Measurements from ENCODE around the gene RNF113A. TPM values are rescaled to one million over a fixed set of nuclear protein-coding genes. Genes with fewer than 3 reads are reported as not detected.
"Not testable (repeated sequence)": the region's sequence is repeated elsewhere in the genome, so short reads cannot be mapped to it uniquely, and the experiment has no call there.

The RNF113A gene
- 16.5 and 19.2 TPM in 2 replicates for total RNA-seq (2014; rRNA removed; shearing (Covaris generic))

DNA sequence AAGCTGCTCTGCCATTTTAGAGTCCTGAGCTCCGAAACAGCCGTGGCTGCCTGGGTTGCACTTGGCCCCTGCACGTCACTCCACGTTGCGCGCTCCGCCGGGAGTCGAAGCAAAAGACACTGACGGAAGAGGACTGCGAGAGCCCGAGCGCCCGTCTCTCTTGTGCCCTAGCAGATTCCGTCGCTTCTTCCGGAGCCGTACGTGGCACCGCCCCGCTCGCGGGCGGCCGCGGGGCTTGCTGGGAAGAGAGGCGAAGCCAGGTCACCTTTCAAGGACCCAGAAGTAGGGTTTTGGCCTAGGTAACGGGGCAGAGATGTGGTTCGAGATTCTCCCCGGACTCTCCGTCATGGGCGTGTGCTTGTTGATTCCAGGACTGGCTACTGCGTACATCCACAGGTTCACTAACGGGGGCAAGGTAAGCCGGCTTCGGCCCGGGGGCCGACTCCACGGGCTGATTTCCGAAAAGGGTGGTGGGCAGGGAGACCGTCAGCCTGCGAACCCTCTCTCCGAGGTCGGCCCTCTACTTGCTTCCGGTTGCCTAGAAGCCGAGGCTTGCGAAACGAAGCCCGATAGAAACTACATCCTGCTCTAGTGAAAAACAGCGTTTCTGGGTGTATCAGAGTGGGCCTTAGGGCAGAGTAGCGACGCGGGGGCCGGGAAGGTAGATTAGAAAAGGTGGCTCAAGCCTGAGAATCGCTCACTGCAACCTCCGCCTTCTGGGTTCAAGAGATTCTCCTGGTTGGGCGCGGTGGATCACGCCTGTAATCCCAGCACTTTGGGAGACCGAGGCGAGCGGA, at the start of gene RNF113A, which contains the start of gene NDUFA1:
TSS of gene RNF113A (minus strand) at position 135 of the 797 bp plus-strand sequence. CDS start at position 15, 120 bp downstream.
TSS of gene NDUFA1 (plus strand) at position 234 of the 797 bp plus-strand sequence. CDS start at position 314, 80 bp downstream.
- DNase-seq (ENCODE audit: low spot score): peak; percentile 90

DNA sequence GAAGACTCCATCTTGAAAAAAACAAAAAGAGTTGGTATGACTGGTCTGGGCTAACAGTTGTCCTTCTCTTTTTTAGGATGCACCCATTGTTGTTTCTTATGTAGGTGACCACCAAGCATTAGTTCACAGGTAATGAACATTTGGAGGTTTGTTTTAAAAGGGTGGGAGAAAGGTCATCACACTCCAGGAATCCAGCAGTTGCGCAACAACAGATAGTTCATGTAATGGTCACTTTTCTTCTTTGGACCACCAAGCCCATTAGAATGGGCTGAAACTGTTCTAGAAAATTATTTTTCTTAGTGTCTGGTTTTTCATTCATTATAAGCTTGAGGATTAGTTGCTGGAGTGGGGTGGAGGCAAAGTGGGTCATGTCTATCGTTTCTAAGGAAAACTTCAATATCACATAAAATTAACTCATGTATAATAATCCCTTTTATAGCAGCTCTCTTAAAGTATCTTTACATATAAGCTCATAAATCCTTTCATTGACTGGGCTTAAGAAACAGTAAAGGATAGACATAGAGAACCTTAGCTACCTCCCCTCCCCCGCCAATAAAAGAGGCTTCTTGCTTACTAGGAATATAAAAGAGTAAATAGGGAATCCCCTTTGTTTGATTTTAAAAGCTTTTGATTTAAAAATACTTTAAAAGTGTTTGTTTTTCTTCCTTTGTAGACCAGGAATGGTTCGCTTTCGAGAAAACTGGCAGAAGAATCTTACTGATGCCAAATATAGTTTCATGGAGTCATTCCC, 48.5 kb upstream of the RNF113A start:
- DNase-seq (ENCODE audit: low spot score): no peak

DNA sequence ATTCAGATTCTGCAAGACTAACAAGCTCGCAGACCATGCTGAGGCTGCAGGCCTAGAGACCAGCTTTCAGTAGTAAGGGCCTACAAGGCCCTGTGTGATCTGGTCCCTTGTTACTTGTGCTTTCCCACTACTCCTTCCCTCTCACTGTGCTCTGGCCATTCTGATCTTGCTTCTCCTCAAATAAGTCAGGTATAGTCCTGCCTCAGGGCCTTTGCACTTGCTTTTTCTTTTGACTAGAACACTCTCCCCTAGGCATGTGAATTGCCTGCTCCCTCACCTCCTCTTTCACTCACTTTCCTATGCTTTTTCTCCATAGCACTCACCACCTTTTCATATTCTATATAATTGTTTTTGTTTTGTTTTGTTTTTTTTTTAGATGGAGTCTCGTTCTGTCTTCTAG, 46.3 kb upstream of the RNF113A start:
- DNase-seq (ENCODE audit: low spot score): no peak

GRCh38 chrX:119916310-119916709, 44.8 kb upstream of the RNF113A start:
- no peak for DNase-seq (ENCODE audit: low spot score)

DNA sequence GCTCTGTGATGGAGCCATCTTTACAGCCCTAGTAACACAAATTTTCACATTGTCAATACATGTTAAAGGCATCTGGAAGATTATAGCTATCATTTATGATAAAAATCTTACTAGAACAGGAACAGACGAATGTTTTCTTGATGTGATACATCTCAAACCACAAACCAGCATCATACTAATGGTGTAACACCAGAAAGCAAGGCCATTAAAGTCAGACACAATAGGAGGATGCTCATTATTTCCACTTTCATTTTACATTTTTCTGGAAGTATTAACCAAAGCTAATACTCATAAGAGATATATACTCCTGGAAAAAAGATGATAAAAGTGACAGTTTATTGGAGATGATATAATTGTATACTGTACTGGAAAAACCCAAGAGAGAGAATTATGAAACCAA, 29.4 kb upstream of the RNF113A start:
- no peak for DNase-seq (ENCODE audit: low spot score)

GRCh38 chrX:119899125-119899524, 27.6 kb upstream of the RNF113A start:
- no peak for DNase-seq (ENCODE audit: low spot score)

DNA sequence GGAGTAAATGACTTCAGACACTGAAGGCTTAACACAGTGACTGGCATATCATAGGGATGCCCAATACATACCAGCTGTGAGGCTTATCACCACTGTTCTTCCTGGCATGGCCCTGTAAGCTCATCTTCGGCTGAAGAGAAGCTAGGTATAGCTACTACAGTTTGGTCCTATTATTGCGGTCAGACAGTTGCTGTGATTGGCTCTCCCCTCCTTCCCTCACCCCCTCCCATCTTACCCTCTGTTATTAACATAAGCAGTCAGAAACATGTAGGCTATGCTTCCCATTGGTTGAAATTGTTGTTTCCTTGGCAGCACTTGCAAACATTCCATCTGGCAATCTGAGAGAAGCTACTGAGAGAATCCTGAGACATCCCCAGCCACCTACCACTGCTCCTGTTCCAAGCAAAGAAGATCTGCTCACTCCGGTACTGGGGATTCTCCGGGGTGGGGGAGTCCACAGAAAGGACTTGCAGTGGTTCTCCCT, 24.4 kb upstream of the RNF113A start, which contains the start of gene AKAP14:
TSS of gene AKAP14 (plus strand) at position 51 of the 484 bp plus-strand sequence. CDS start 7,331 bp downstream, outside the sequence.
- no peak for DNase-seq (ENCODE audit: low spot score)

DNA sequence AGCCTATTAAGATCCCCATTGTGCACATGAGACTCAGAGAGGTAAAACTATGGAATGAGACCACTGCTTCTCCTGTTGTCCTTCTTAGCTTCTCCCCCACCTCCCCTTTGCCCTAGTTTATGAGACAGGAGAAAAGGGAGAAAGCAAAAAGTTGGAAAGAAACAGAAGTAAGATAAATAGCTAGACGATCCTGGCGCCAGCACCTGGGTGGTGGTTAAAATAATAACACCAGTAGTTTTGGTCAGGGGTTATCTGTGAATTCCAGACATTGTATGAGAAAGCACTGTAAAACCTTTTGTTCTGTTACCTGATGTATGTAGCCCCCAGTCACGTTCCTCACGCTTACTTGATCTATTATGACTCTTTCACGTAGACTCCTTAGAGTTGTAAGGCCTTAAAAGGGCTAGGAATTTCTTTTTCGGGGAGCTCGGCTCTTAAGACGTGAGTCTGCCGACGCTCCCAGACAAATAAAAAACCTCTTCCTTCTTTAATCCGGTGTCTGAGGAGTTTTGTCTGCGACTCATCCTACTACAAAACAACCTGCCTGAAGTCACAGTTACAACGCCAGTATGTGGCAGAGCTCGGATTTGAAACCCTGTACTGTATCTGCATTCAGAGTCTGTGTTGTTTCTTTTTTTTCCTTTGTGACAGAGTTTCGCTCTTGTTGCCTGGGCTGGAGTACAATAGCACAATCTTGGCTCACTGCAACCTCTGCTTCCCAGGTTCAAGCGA, 20.6 kb upstream of the RNF113A start:
- not testable (repeated sequence) for DNase-seq (ENCODE audit: low spot score)

DNA sequence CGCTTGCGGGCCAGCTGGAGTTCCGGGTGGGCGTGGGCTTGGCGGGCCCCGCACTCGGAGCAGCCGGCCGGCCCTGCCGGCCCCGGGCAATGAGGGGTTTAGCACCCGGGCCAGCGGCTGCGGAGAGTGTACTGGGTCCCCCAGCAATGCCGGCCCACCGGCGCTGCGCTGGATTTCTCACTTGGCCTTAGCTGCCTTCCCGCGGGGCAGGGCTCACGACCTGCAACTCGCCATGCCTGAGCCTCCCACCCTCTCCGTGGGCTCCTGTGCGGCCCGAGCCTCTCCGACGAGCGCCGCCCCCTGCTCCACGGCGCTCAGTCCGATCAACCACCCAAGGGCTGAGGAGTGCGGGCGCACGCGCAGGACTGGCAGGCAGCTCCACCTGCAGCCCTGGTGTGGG, 19.1 kb upstream of the RNF113A start:
- DNase-seq (ENCODE audit: low spot score): not testable (repeated sequence)

DNA sequence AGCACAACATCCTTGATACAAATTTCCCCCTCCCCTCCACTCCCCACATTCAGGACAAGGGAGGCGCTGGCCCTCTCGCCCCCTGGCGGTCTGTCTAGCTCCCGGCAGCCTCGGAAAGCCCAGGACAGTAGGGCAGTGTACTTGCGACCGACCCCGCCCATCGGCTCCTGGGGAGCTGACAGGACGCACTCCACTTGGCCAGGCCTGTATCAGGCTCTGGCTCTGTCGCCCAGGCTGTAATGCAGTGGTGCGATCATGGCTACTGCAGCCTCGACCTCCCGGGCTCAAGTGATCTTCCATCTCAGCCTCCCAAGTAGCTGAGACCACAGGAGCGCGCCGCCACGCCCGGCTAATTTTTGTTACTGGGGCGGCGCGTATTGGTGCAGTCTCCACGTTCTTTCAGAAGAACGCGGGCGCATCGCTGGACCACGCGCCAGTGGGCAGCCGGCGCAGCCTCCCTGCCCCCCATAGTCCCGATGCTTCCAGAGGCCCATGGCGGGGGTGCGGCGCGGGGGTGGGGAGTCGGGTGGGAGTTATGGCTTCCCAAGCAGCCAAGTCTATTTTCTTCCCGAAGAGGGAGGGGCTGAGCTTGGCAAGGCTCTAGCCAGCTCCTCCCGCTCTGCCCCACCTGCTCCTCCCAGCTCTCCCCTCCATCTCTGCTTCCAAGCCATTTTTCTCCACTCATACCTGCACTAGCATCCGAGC, 16.3 kb upstream of the RNF113A start:
- DNase-seq (ENCODE audit: low spot score): peak; percentile 69

GRCh38 chrX:119885554-119886428, 14.3 kb upstream of the RNF113A start:
- DNase-seq (ENCODE audit: low spot score): peak; percentile 23

- DNase-seq (ENCODE audit: low spot score): peak; percentile 72
Observed at GRCh38 chrX:119880552-119881437, 9.3 kb upstream of the RNF113A start.

DNA sequence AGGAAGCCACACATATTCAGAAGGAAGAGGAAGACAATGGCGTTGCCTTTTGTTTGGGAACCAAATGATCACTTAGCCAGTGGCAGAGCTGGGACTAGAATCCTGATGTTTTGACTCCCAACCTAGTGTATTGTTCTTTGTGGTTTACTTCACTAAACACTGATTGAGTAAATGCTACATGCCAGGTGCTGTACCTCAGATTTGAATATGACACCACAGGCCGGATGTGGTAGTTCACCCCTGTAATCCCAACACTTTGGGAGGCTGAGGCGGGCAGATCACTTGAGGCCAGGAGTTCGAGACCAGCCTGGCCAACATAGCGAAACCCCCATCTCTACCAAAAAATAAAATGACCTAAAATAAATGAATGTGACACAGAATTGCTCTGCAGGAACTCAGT, 8.5 kb upstream of the RNF113A start:
- DNase-seq (ENCODE audit: low spot score): no peak

DNA sequence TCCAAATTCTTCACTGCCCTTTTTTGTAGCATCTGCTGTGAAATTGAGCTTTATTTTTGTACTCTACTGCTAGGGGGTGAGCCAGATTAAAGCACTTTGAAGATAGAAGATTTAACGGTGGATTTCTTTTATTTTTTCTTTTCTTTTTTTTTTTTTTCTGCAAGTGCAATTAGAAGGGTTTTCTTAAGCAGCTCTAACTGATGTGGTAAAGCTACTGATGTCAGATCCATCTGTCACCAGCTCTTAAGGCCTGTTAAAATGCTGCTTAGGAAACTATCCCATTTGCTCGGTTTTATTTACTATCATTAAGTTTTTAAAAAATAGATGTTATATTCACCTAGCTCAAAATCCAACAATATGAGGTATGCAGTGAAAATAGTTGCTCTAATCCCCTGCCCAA, 7.2 kb upstream of the RNF113A start:
- DNase-seq (ENCODE audit: low spot score): no peak

DNA sequence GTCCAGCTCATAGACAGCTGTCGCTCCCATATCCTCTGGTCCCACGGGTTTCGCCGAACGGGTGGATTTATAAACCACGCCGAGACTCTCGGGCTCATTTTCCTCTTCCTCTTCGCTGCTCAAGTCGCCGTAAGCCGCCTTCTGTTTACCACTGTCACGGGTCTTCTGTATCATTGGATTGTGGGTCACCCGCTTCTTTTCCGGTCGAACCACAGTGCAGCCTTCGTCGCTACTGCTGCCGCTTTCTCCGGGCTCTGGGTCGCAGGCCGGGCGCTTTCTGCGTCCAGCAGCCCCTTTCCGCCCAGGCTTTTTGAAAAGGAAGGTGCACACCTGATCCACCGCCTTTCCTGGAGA, 311 bp downstream of the RNF113A start:
- DNase-seq (ENCODE audit: low spot score): peak; percentile 31

GRCh38 chrX:119870626-119871131, 854 bp downstream of the RNF113A start:
- DNase-seq (ENCODE audit: low spot score): peak; percentile 54

DNA sequence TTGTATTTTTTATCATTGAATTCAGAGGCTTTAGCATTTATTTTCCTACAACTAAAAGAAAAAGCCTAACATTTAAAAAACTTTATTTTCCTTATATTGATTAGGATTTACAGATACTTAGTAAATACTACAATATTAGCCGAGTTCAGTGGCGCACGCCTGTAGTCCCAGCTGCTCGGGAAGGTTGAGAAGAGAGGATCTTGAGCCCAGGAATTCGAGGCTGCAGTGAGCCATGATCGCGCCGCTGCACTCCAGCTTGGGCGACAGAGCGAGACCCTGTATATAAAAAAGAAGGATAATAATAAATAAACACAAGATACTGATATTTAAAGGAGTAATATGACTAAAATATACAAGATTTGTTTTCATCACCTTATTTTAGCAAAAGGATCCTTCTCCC, 18.1 kb downstream of the RNF113A start:
- DNase-seq (ENCODE audit: low spot score): no peak

Data from HT-29 (cell line).